ENCODE results near the gene ATP8A1.

ATP8A1 gene

DNA sequence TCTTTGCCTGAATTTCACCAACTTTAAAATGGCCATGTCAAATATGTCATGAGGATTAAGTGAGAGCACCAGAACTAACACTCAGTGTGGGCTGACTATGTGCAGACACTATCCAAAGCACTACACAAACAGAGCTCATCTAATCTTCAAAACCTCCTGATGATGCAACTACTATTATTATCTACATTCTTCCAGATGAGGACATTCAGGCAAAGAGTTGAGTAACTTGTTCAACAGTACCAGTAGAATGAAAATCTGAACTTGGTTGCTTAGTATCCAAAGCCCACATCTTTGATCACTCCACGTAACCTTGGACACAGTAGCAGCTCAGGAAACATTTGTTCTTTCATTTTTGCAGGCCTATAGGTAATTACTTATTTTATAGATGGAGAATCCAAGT, 90.1 kb downstream of the ATP8A1 start:
- no peak for DNase-seq

DNA sequence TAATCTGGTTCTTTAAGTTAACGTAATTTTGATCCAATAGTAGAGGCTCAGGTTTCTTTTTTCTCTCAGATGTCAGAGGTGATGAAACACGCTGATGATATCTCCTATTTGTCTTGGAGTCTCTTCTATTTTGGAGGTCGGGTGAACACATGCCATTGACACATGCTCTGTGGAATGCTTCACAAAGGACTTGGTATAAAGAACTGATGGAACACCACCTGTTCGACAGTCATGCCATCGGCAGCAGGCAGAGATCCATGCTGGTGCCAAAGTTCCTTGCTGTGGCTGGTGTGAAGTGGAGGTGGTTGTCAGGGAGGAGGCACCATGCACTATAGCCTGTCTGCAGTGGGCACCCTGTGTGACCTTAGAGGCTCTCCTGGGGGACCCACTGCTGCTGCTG, 94.9 kb downstream of the ATP8A1 start:
- DNase-seq = no peak

DNA sequence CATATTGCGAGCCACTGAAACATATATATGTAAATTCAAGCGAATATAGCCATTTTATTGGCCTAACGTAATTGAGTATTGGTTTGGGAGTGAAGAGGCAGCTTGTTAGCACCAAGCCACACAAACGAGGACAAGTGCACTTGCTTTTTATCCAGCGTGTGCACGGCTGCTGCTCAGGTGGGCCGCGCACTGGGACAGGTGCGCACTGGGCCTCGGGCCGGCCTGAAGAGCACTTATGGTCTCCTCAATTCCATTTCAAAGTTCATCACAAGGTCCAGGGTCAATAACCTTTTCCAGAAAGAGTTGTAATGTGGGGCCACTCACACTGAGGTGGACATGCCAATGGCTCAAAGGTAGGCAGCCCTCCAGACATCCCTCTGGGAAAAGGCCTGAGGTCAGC, 95.9 kb downstream of the ATP8A1 start:
- no peak for DNase-seq

DNA sequence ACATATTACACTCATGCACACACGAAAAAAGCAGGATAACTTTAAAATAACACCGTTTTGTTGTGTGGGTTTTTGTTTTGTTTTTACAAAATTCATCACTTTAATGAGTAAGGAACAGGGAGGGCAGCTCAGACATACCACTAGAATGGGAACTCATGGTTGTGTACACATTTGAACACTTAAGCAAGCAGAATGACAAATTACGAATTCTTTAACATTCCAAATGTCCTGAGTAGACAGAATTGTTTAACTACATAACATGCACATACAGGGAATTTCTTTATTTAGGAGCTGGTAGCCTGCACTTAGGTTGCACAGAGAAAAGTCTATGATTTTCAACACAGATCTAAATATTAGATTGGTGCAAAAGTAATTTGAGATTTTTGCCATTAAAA, 96.4 kb downstream of the ATP8A1 start:
- no peak for DNase-seq

DNA sequence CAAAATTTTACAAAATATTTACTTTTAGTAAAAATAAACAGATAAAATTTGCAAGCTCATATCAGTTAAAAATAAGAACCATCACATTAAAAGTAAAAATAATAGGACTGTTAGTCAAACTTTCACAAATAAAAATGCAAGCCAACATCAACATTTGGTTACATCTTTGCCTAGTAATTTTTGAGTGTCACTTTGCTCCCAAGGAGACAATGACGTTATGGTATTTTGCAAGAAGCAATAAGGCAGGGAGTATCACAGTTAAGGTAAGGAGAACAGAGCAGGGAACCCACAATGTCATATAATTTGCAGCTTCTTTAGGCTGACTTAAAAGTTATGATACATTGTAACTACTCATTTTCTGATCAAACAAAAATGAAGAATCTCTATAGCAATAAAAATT, 98.7 kb downstream of the ATP8A1 start:
- no peak for DNase-seq

DNA sequence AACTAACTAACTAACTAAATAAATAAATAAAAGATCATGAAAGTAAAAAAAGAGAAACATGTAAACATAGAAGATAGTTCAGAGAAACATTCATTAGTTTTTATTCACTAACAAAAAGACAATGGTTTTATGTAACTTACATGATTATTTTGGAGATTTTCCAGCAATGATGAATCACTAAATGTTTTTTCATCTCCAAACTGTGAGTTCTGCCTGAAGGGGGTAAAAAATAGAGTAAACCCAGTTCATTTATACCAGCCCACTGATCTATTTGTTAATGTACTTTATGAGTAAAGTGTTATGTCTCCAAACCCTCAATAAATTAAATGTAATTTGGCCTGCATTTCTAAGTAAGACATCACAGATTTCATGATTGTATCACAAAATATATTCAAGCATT, 101.1 kb downstream of the ATP8A1 start:
- DNase-seq = no peak

DNA sequence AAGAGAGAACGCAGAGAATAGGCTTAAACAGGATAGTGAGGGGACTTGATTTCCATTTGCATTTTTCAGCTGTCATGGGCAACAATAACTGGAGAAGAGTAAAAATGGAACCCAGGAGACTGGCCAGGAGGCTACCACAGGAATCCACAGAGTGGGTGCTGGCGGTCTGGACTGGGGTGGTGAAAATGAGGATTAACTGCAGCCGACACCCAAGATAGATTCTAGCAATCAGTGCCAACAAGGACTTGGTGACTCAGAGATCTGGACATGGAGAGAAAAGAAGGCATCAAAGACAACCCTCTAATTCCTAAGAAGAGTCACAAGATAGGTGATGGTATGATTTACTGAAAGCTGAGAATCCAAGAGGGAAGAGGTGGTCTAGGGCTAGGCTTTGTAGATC, 102.8 kb downstream of the ATP8A1 start:
- no peak for DNase-seq

DNA sequence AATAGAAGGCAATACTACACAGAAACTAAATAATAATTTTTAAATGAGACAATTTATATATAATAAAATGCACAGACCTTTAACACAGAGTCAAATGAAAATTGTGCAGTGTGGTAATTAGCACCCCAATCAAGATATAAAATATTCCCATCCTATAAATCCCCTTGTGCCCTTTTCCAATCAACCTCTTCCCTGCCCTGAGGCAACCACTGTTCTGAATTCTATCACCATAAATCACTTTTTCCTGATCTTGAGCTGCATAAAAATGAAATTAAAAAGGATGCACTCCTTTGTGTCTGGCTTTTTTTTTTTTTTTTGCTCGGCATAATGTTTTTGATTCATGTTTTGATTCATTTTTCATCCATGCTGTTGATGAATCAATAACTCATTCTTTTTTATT, 107.0 kb downstream of the ATP8A1 start:
- DNase-seq = no peak

DNA sequence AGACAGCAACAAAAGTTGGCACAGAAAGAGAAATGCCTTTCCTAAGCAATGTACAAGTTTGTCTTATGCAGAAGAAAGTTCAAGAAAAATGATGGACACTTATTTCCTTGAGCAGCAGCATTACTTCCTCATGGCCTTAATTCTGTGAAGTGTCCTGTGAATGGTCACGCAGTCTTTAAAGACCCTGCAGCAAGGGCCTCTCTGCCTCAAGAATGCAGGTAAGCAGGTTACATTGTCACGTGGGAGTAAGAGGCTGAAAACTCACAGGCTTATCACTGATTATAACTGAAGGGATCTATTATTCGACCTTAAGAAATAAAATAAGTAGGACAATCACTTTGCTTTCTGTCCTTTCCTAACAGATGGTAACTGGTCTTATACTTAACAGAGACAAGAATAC, 109.1 kb downstream of the ATP8A1 start:
- DNase-seq = no peak

DNA sequence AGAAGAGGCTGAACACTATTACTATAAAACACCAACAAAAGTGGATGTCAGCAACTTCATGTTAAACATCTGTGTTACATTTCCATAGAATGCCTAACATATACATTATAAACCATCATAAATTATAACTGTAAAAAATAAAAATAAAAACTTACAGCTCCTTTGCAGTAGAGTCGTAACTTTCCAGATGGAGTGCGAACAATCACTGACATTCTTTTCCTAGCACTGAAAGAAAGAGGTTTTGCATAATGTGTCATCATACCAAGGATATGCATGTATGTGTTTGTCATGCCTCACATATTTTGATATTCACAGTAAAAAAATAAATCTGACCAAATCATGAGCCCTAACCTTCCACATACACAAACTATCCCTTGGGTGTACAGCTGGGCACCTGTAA, 113.1 kb downstream of the ATP8A1 start:
- no peak for DNase-seq

DNA sequence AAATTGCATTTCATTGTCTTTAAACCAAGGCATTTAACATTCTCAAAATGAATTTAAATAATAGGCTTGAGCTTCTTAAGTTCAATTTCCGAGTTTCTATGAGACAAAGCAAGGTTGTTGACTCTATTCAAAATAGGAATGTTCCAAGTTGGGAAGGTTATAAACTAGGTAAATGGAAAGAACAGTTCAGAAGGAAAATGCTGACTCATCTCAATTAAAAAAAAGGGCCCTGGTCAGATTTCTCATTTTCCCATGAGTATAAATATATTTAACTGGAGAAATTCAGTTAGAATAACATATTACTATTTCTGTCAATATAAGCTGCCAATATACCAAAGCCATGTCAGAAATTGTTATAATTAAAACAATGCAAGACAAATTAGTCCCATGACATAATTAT, 113.8 kb downstream of the ATP8A1 start:
- no peak for DNase-seq

DNA sequence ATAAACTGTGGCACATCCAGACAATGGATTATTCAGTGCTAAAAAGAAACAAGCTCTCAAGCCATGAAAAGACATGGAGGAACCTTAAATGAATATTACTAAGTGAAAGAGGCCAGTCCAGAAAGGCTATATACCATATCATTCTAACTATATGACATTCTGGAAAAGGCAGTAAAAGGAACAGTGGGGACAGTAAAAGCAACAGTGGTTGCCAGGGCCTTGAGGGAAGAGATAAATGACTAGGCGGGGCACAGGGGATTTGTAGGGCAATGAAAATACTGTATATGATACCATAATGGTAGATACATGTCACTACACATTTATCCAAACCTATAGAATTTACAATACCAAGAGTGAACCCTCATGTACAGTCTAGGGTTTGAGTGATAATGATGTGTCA, 115.3 kb downstream of the ATP8A1 start:
- DNase-seq = no peak

DNA sequence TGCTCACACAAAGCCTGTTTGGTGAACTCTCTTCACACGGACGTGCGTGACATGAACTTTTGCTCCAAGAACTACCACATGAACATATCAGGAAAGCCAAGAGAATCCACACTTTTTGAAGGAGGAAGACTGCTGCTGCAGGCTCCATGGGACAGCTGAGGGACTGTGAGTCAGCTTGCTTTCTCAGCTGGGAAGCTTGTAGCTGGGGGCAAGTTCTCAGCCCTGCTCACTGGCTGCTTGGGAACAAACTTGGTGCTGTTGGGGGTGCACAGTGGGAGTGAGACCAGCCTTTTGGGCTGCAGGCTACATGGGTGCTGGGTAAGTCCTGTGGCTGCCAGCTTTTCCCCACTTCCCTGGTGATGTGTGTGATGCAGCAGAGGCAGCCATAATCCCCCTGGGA, 123.9 kb downstream of the ATP8A1 start:
- no peak for DNase-seq

DNA sequence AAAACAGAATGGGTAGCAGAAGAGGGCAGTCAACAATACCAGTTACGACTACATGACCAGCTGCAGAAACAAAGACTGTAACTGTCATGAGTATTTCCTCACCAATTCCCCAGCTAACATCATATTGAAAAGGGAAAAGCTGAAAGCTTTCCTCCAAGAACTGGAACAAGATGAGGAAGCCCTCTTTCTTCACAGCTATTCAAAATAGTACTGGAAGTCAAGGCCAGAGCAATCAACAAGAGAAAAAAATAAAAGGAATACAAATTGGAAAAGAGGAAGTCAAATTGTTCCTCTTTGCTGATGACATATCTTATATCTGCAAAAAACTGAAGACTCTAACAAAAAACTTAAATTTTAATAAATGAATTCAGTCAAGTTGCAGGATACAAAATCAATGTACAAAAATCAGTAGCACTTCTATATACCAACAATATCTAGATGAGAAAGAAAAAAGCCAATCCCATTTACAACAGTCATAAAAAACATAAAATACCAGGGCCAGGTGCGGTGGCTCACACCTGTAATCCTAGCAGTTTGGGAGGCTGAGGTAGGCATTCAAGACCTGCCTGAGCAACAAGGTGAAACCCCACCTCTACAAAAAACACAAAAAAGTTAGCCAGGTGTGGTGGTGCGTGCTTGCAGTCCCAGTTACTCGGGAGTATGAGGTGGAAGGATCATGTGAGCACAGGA, 125.4 kb downstream of the ATP8A1 start:
- DNase-seq = peak in 1 of 2 donors; percentile 18

DNA sequence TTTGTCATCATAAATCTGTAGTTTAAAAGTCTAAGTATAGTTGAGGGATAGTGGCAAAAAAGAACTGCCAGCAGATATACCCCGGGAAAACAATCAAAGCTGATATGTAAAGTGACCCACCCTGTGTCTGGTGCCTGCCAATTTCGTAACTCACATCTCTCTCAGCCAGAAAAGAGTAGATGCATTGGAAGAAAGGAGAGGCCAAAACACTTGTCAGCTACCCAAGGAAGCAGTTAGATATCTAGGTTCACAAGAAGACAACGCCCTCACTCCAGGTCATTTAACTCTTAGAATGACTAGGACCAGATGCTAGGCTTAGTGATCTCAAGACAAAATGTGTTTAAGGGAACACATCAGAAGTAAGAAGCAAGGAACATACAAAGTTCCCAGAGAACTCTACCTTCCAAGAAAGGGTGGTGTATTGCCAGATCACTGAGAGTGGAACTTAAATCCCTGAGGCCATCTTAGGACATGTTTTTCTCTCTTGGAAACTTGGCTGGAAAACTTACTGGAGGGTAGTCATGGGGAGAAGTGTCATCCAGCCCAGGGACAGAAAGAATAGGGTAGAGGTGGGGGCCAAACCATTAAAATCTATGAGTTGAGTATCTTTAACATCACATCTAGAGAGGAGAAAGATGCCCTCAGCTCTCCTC, 133.7 kb downstream of the ATP8A1 start:
- no peak for DNase-seq

DNA sequence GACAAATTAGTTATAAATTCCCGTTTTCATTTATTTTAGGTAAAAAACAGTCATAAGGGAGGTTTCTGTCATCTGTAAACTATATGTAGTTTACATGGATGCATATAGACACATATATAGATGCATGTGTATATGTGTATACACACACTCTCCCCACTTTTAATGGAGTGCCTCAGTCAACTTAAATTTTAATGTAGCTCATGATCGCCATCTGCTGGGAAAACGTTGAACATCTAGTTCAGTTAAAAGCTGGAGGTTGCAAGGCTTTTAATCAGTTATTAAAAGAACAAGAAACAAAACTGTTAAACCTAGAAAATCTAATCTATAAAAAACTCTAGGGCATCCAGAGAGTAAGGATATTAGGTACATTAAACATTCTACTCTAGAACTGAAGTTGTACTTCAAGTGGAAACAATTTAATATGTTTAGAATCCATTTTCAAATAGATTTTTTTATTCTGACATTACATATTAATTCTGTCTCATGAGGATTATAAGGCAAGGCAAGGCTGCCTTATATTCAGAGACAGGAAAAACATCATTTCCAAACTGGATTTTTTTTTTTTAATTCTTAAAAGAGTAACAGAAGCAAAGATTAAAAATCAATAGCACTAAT, 137.0 kb downstream of the ATP8A1 start:
- peak in 1 of 2 donors; percentile 32 for DNase-seq

DNA sequence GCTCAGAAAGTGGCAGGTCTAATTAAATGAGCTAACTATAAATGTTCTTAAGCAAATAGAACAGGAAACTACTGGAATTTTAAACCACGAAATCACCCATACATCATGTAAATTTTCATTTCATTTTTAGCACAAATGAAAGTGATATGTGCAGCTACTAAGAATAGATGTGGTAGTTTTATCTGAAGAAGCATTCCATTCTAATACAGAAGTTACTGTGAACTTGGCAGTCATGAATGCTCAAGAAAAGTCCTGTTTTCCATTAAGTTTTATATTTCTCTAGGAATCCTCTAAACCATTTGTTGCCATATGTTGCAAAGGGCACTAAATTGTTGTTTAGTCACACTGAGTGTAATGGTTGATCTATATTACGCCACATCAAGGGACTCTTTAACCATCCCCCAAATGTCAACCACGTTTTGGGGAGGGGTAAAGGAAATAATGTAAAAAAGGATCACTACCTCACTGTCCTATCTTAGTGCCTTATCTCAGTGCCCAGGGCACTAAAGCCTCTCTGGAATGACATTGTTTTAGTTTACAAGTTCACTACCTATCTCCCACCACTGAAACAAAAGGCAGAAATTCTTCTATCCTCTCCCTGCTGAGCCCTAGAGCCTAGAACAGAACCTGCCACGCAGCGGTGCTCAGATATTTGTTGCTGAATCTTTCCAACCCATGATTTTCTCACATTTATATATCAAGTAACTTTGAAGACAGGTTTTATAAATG, 141.6 kb downstream of the ATP8A1 start:
- no peak for DNase-seq

DNA sequence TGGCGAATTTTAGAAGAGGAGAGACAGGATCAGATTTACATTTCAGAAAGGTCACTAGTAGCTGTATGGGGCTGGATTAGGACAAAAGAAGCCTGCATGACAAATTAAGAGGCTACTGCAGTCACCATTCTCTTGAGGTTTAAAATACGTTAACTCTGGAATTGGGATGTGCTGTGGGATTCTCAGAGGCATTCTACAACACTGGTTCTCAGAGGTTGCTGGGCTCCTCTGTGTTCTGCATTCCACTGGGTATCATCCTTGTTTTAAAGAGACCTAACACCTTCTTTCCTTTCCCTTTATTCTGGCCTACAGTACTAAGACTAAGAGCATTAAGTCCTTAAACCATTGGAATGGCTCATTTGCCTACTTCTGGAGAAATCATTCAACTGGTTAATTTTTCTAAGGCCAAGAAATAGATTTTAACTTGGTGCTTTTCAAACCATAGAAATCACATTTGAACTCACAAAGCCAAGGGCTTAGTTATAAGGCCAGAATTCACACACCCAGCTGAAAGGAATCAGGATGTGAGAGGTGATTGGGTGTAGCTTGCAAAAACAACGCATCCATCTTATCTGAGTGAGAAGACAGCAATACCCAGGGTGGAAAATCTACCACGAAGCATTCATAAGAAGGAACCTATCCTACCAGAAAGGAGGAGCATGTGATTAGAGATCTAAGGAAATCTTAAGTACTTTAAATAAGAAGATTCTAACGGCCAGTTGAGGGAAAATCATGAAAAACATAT, 143.0 kb downstream of the ATP8A1 start:
- no peak for DNase-seq

DNA sequence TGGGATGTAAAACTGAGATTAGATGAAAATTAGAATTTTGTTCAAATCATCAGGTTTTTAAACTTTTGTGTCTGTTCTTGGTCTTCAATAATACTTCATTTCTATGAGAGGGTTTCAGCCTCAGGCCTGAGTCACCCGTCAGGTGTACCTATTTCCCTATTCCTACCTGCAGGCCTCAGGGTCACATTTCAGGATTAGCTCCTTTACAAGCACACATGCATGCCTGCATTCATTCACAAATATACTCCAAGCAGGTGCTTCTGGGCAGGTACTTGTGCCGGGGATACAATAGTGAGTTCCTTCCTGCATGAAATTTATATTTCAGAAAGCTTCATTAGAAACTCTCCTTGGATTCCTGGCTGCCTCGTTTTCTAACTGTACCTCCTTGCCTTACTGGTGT, 144.7 kb downstream of the ATP8A1 start:
- no peak for DNase-seq

DNA sequence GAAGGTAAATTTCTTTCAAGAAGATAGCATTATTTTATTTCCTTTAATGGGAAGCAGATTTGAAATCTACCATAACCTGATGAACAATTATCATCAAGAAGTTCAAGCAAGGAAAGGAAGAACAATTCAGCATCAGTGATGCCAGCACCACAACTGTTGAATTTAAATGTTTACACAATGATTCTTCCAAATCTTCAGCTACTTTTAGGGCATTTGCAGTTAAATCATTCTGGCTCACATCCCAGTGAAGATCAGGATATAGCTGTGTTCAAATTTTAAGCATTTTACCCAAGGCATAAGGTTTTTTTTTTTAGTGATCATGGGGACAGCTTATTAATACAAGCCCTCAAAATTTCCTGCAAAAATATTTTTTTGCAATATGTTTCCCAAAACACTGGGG, 146.7 kb downstream of the ATP8A1 start:
- DNase-seq = no peak

DNA sequence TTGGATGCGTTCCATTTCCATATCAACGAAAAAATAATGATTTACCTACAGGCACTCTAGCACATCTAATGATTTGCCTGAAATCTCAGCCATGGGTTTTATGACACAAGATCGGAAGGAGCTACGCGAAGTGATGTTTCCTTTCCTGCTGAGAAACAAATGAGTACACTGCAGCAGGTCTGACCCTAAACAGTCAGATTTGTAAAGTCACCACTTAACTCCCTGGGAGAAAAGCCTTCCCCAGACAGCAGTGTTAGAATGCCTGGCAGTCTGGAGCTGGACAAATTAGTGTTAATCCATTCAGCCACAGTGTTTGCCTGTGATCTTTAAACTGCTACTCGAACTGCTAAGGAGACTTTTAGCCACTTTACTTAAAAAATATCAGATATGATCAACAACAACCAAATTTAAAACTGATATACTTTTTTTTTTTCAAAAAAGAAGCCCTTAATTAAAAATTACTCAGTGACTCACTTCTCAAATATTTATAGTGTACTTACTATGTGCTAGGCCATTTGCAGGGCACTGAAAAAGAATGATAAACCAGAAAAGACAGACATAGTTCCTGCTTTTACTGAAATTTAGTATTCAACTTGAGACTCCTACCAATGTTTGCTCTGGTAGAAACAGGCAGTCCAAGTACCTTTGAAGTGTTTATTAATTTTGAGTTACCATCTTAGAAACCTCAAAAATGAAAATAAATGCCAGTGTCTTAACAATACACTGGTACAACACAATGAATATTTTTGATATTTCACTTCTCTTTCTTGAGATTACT, 155.1 kb downstream of the ATP8A1 start:
- DNase-seq = no peak

DNA sequence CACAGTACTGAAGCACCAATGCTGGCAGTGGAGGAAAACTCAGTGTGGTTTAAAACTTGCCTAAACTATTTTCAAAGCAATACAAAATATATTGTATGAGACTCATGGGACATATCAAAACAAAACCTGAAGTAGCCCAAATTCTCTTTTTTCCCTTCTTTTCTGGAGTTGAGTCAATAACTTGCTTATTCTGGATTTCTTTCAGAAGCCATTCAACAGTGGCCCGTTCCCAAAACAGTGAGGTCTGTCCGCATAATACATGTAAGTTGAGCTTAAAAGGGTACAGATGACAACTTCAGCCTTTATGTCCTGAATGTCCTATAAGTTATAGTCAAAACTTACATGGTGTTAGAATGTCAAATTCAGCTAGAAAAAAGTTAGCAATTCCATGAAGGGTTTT, 158.9 kb downstream of the ATP8A1 start:
- no peak for DNase-seq
